ENCODE results near the gene PEPD.

DNA sequence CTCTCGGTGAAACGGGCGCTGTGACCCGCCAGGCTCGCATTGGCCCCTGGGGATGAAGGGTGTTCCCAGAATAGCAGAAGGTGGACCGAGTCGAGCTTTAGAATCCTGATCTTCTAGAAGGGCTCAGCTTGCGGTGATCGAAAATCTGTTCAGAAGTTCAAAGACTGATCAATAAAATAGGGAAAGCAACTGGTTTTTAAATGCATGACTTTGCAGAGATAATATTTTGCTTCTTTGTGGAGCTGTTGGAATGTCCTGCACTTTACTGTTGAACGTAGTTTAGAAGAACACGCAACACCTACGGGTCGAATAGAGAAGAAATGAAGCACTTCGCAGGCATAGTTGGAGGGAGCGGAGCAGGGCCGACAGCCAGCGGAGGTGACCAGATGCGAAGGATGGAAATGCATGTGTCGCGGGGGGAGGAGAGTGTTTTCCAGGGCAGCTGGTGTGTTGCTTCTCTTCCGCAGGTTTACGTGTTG is 147.3 kb downstream of the PEPD start:
- TF ChIP-seq, protein P1, sequence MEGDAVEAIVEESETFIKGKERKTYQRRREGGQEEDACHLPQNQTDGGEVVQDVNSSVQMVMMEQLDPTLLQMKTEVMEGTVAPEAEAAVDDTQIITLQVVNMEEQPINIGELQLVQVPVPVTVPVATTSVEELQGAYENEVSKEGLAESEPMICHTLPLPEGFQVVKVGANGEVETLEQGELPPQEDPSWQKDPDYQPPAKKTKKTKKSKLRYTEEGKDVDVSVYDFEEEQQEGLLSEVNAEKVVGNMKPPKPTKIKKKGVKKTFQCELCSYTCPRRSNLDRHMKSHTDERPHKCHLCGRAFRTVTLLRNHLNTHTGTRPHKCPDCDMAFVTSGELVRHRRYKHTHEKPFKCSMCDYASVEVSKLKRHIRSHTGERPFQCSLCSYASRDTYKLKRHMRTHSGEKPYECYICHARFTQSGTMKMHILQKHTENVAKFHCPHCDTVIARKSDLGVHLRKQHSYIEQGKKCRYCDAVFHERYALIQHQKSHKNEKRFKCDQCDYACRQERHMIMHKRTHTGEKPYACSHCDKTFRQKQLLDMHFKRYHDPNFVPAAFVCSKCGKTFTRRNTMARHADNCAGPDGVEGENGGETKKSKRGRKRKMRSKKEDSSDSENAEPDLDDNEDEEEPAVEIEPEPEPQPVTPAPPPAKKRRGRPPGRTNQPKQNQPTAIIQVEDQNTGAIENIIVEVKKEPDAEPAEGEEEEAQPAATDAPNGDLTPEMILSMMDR (conservative IDR thresholded peaks at IDR 0.05; ENCODE audit: low read depth, low read length): no peak
- TF ChIP-seq BHLHE40 (IDR thresholded peaks at IDR 0.05; ENCODE audit: low read depth, low read length) (no peak), POLR2A (IDR thresholded peaks at IDR 0.05; ENCODE audit: low read depth, low read length) (no peak), RFX5 (IDR thresholded peaks at IDR 0.05; ENCODE audit: low read depth, low read length) (no peak), SMC3 (IDR thresholded peaks at IDR 0.05; ENCODE audit: low read depth, low read length) (no peak), RAD21 (IDR thresholded peaks at IDR 0.05; ENCODE audit: low read length) (no peak), MXI1 (IDR thresholded peaks at IDR 0.05; ENCODE audit: borderline replicate concordance, low read depth, low read length) (no peak)
- TF ChIP-seq, protein P2, sequence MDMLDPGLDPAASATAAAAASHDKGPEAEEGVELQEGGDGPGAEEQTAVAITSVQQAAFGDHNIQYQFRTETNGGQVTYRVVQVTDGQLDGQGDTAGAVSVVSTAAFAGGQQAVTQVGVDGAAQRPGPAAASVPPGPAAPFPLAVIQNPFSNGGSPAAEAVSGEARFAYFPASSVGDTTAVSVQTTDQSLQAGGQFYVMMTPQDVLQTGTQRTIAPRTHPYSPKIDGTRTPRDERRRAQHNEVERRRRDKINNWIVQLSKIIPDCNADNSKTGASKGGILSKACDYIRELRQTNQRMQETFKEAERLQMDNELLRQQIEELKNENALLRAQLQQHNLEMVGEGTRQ (IDR thresholded peaks at IDR 0.05; ENCODE audit: low read depth, low read length): no peak
